ENCODE results near the gene EML2.
A peak's percentile ranks its signal among the peaks of the same experiment; 100 is the strongest.

The EML2 gene

DNA sequence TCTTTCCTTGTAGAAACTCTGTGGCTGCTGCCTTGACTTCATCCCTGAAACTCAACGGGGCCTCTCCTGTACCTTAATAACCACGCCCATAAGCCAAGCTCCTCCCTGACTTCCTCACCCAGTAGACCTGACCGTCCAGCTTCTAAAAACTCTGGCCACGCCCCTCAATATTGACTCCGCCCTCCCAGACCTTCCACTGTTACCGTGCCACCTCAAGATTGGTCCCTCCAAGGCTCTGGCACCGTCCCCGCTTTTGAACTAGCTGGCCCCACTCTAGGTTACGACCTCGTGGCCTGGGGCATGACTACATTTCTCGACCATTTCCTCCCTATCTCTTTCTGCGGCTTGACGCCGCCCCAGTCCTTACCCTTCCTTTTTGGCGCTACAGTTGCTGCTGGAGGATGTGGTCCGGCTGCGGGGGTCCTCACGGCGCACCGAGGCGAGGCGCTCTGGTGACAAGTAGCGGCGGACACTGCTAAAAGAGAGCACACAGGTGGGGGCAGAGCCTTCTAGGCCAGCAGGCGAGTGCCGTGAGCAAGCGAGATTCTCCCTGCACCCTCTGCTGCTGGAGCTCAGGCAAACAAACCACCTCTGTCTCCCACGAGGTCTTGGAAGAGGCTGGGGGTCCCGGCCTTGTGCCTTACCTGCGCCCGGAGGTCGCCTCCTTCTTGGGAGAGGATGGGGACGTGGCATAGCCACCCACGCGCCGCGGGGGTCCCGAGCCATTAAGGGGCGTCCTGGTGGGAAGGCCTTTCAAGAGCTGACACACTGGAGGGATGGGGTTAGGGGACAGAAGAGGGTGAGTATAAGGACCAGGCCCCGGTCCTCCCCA lies 2.3 kb upstream of the EML2 start (continued):
- no peak for TF ChIP-seq ZNF561 (tag by site-specific recombination; IDR thresholded peaks at IDR 0.05; ENCODE audit: borderline replicate concordance)
- no peak for TF ChIP-seq AEBP2 (tag by site-specific recombination; IDR thresholded peaks at IDR 0.05; ENCODE audit: borderline replicate concordance)
- TF ChIP-seq KLF16 (tag by site-specific recombination; IDR thresholded peaks at IDR 0.05) = peak; percentile 54
- no peak for TF ChIP-seq ZNF146 (tag by site-specific recombination; IDR thresholded peaks at IDR 0.05)

DNA sequence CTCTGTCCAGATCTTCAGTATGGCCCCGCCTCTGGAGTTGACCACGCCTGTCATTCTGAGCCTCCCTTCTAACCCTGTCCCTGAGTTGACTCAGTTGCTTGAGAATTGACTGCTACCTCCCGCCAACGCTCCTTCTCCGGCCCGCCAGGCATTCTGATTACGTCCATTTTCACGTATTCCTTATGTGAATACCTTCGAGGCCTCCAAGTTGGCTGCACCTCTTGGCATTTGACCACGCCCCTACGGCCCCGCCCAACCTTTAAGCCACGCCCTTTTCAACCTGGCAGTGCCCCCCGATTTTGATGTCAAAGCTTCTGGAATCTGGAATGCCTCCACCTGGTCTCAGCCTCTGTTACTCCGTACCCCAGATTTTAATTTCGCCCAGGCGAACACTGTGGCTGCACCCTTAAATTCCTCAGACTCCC lies 1.7 kb upstream of the EML2 start:
- Histone ChIP-seq H3K4me3 (ENCODE audit: low read depth, low read length) (no peak overlapping the region; the same call in 1 of the 2 replicates), H3K27ac (ENCODE audit: extremely low read depth, low read depth, low read length) (no peak overlapping the region), H3K4me1 (ENCODE audit: control insufficient read depth, insufficient read depth, low read length) (peaks cover 15% of the 10 kb centered on the region), H3K9me3 (ENCODE audit: control insufficient read depth, insufficient read depth, low read depth, low read length) (no peaks in the 10 kb centered on the region), H3K36me3 (ENCODE audit: control insufficient read depth in 2 of 2, insufficient read depth in 1 of 2, low read length in 2 of 2) (no peaks in the 10 kb centered on the region; a peak in 1 of 3 replicates)
- TF ChIP-seq ZNF366 (tag by site-specific recombination; conservative IDR thresholded peaks at IDR 0.05) (0 out of 2 replicates have a peak, but pooled peaks have one; percentile 44), ZNF354C (tag by site-specific recombination; IDR thresholded peaks at IDR 0.05; ENCODE audit: borderline replicate concordance, low read depth) (no peak), ZNF37A (tag by site-specific recombination; IDR thresholded peaks at IDR 0.05) (no peak), KLF1 (tag by site-specific recombination; IDR thresholded peaks at IDR 0.05) (peak; percentile 92), ZBTB10 (tag by site-specific recombination; IDR thresholded peaks at IDR 0.05) (peak; percentile 66; the same call in 1 of the 2 replicates), SP3 (tag by site-specific recombination; IDR thresholded peaks at IDR 0.05) (peak; percentile 91; the same call in 1 of the 2 replicates), ZNF501 (tag by site-specific recombination; IDR thresholded peaks at IDR 0.05) (no peak), IKZF3 (tag by site-specific recombination; IDR thresholded peaks at IDR 0.05) (no peak), ZNF645 (tag by site-specific recombination; IDR thresholded peaks at IDR 0.05) (no peak), KLF9 (tag by site-specific recombination; IDR thresholded peaks at IDR 0.05; ENCODE audit: low read depth) (peak; percentile 95), ZNF184 (tag by site-specific recombination; IDR thresholded peaks at IDR 0.05) (no peak), ZNF555 (tag by site-specific recombination; conservative IDR thresholded peaks at IDR 0.05) (no peak), ZFP41 (tag by site-specific recombination; IDR thresholded peaks at IDR 0.05; ENCODE audit: borderline replicate concordance) (no peak), ZNF23 (tag by site-specific recombination; IDR thresholded peaks at IDR 0.05; ENCODE audit: borderline replicate concordance) (no peak), KLF8 (tag by site-specific recombination; IDR thresholded peaks at IDR 0.05) (peak; percentile 88), KLF7 (tag by site-specific recombination; IDR thresholded peaks at IDR 0.05; ENCODE audit: borderline replicate concordance) (peak; percentile 56; the same call in 1 of the 2 replicates), RBAK (tag by site-specific recombination; IDR thresholded peaks at IDR 0.05) (no peak), KLF16 (tag by site-specific recombination; IDR thresholded peaks at IDR 0.05) (0 out of 2 replicates have a peak, but pooled peaks have one; percentile 10)
- TF ChIP-seq, protein P1, sequence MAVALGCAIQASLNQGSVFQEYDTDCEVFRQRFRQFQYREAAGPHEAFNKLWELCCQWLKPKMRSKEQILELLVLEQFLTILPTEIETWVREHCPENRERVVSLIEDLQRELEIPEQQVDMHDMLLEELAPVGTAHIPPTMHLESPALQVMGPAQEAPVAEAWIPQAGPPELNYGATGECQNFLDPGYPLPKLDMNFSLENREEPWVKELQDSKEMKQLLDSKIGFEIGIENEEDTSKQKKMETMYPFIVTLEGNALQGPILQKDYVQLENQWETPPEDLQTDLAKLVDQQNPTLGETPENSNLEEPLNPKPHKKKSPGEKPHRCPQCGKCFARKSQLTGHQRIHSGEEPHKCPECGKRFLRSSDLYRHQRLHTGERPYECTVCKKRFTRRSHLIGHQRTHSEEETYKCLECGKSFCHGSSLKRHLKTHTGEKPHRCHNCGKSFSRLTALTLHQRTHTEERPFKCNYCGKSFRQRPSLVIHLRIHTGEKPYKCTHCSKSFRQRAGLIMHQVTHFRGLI (tag by site-specific recombination; IDR thresholded peaks at IDR 0.05) = peak; percentile 51; the same call in 1 of the 2 replicates
- ChIA-PET CTCF (interaction anchor here (0.7 to 7.8 kb wide), 24 partner anchors 9 to 238 kb away, joined by 3 to 155 read pairs (median 20); partner anchors contain the start of genes GPR4, RTN2 and VASP), POLR2A (interaction anchor here (0.5 to 2.2 kb wide), 19 partner anchors 9 to 200 kb away, joined by 3 to 38 read pairs (median 4); partner anchors contain the start of genes FOSB, OPA3, QPCTL and RTN2)
